Measurements from ENCODE around the gene RIPOR3. TPM values are rescaled to one million over a fixed set of nuclear protein-coding genes. Genes with fewer than 3 reads are reported as not detected.
A peak's percentile ranks its signal among the peaks of the same experiment; 100 is the strongest.

RIPOR3 gene
- total RNA-seq, 1 experiment from 2014 or later: 0.46 TPM

DNA sequence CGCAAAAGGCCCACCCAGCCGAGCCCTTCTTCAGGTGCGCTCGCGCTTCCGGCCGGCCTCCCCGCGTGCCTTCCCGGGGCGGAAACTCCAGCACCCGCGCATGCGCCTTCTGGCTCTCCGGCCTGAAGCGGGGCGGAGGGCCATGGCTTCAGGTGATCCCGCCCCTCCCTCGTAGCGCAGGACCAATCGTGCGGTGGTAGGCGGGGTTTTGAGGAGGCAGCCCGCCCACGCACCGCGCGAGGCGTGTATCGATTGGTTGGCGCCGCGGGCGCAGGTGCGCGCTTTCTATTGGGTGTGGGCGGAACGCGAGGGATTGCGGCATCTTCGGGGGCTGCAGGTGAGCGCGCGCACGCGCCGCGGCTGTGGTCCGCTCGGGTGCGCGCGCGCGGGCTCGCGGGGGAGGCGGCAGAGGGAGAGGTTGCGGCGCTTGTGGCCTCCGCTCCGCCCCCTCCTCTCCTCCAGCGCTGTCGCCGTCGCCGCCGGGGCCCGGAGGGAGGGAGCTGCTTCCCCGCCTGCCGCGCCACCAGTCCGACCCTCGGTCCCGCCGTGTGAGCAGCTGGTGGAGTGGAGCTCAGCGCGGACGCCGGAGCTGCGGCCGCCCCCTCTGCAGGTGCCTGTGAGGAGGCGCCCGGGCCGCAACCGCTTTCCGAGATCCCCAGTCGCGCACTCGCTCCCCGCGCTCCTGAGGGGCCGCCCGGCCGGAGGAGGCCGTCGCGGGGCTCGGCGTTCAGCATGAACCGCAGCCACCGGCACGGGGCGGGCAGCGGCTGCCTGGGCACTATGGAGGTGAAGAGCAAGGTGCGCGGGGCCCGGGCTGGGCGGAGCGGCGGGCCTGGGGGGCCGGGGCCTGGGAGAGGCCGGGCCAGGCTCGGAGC is 40.0 kb upstream of the RIPOR3 start, which contains the start of gene PARD6B:
Gene PARD6B (plus strand): TSS at position 526 of the 875 bp plus-strand sequence. CDS start 207 bp downstream, at position 733.
- peaks cover 12% of the 10 kb centered on the region; the same call in 1 of the 2 replicates for H3K79me2 ChIP-seq (ENCODE audit: insufficient read depth, low read length)
- Mint-ChIP-seq H3K36me3 (ENCODE audit: insufficient read depth in 1 of 3, low read depth in 3 of 3) (peaks cover 2 to 23% (median 15%) of the 10 kb centered on the region in 3 experiments; a peak in 6 of 7 replicates), H3K27ac (peak within 1 kb of the TSS; percentile 97 to 99 (median 97)), H3K4me1 (peaks cover 35 to 41% of the 10 kb centered on the region in 2 experiments), H3K4me3 (peak within 1 kb of the TSS; percentile 93 to 96), H3K27me3 (ENCODE audit: low read depth) (no peaks in the 10 kb centered on the region; the same call in 1 of the 2 replicates), H3K9me3 (no peaks in the 10 kb centered on the region; a peak in 1 of 5 replicates)
- H2AK5ac ChIP-seq (ENCODE audit: insufficient read length, low read length): no peak within 1 kb of the TSS
- H2BK5ac ChIP-seq (ENCODE audit: insufficient read length, low read length): no peak within 1 kb of the TSS
- no peaks in the 10 kb centered on the region for H3K79me1 ChIP-seq (ENCODE audit: insufficient read depth, low read depth, low read length, poor library complexity, severe bottlenecking)
- no peaks in the 10 kb centered on the region for H3K9me3 ChIP-seq (ENCODE audit: control insufficient read depth, low read depth, low read length)
- no peak within 1 kb of the TSS for H4K91ac ChIP-seq (ENCODE audit: insufficient read length, low read depth, low read length)
- TF ChIP-seq, protein P1, sequence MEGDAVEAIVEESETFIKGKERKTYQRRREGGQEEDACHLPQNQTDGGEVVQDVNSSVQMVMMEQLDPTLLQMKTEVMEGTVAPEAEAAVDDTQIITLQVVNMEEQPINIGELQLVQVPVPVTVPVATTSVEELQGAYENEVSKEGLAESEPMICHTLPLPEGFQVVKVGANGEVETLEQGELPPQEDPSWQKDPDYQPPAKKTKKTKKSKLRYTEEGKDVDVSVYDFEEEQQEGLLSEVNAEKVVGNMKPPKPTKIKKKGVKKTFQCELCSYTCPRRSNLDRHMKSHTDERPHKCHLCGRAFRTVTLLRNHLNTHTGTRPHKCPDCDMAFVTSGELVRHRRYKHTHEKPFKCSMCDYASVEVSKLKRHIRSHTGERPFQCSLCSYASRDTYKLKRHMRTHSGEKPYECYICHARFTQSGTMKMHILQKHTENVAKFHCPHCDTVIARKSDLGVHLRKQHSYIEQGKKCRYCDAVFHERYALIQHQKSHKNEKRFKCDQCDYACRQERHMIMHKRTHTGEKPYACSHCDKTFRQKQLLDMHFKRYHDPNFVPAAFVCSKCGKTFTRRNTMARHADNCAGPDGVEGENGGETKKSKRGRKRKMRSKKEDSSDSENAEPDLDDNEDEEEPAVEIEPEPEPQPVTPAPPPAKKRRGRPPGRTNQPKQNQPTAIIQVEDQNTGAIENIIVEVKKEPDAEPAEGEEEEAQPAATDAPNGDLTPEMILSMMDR (conservative IDR thresholded peaks at IDR 0.05): no peak; the same call in 2 of the 3 replicates
- H3K23ac ChIP-seq (ENCODE audit: insufficient read length, low read depth, low read length): no peak within 1 kb of the TSS
- peak within 1 kb of the TSS; percentile 74 for H3K9ac ChIP-seq (ENCODE audit: extremely low read depth, insufficient read length, low read length)
- no peak within 1 kb of the TSS for H4K8ac ChIP-seq (replicated peaks; ENCODE audit: insufficient read length, low read depth, low read length)
- H3K56ac ChIP-seq (ENCODE audit: insufficient read length, low read depth, low read length): no peak within 1 kb of the TSS
- DNase-seq: peak; percentile 99
- no CpG with 5 or more reads among the region's 114 CpGs for WGBS (ENCODE audit: extremely low coverage, insufficient read length, low lambda C conversion rate)
- H3K14ac ChIP-seq (ENCODE audit: insufficient read depth, low read length): peak within 1 kb of the TSS; percentile 79
- peak within 1 kb of the TSS; percentile 43 for H3K18ac ChIP-seq (ENCODE audit: insufficient read length, low read depth, low read length)
- no peaks in the 10 kb centered on the region for H3K27me3 ChIP-seq (ENCODE audit: insufficient read depth, low read length)
- no peak within 1 kb of the TSS for H2BK20ac ChIP-seq (ENCODE audit: low read depth, low read length, poor library complexity, severe bottlenecking)
- H2AFZ ChIP-seq (ENCODE audit: low read length): no peak within 1 kb of the TSS
- no peak within 1 kb of the TSS for H2BK120ac ChIP-seq (ENCODE audit: low read depth, low read length, poor library complexity, severe bottlenecking)
- no peak within 1 kb of the TSS for H2BK12ac ChIP-seq (ENCODE audit: insufficient read length, low read depth, low read length)
- no peak within 1 kb of the TSS for H2BK15ac ChIP-seq (ENCODE audit: low read depth, low read length)
- peaks cover 4% of the 10 kb centered on the region for H3K23me2 ChIP-seq (ENCODE audit: insufficient read length, low read depth, low read length, poor library complexity, severe bottlenecking)
- no peak within 1 kb of the TSS for H4K5ac ChIP-seq (ENCODE audit: insufficient read length, low read depth, low read length)
- peak within 1 kb of the TSS; percentile 88 for H3K4me2 ChIP-seq (ENCODE audit: insufficient read depth, insufficient read length, low read length)
- H3K4me1 ChIP-seq (ENCODE audit: insufficient read depth, low read length): peaks cover 5% of the 10 kb centered on the region
- no peaks in the 10 kb centered on the region for H4K20me1 ChIP-seq (ENCODE audit: control insufficient read depth, insufficient read depth, insufficient read length)
- H3K27ac ChIP-seq (ENCODE audit: insufficient read length, low read depth, low read length): peak within 1 kb of the TSS; percentile 4
- no peak within 1 kb of the TSS for H3T11ph ChIP-seq (ENCODE audit: low read length)
- H3K4ac ChIP-seq (ENCODE audit: low read depth, low read length): no peak within 1 kb of the TSS
